ENCODE data around the gene ZDHHC22. TPM values are rescaled to one million over a fixed set of nuclear protein-coding genes. Genes with fewer than 3 reads are reported as not detected.
A peak's percentile ranks its signal among the peaks of the same experiment; 100 is the strongest.

The ZDHHC22 gene
- total RNA-seq, 1 donor from 2014 or later = not detected

GRCh38 chr14:77111021-77111420 lies 30.6 kb downstream of the ZDHHC22 start:
- intact Hi-C loops (cut with DNase I) = no loop called here
- ATAC-seq (ENCODE audit: poor library complexity) = no peak
- no peak for DNase-seq

- no peak for ATAC-seq (ENCODE audit: poor library complexity)
- intact Hi-C loops (cut with DNase I) = no loop called here
- DNase-seq = no peak
These were observed 31.3 kb downstream of the ZDHHC22 start for GRCh38 chr14:77110286-77110685.

- intact Hi-C loops (cut with DNase I) = no loop called here
- ATAC-seq (ENCODE audit: poor library complexity) = no peak
- DNase-seq = no peak
These were observed 31.9 kb downstream of the ZDHHC22 start for GRCh38 chr14:77109656-77110055.

- intact Hi-C loops (cut with DNase I) = no loop called here
- ATAC-seq (ENCODE audit: poor library complexity) (no peak), DNase-seq (no peak)
These were observed 32.8 kb downstream of the ZDHHC22 start for GRCh38 chr14:77108753-77109152.

- ATAC-seq (ENCODE audit: poor library complexity) = no peak
- intact Hi-C loops (cut with DNase I) = no loop called here
- no peak for DNase-seq
These were observed 34.4 kb downstream of the ZDHHC22 start for GRCh38 chr14:77107228-77107627.

GRCh38 chr14:77106666-77107065 lies 34.9 kb downstream of the ZDHHC22 start:
- ATAC-seq (ENCODE audit: poor library complexity) = peak; percentile 78
- no peak for DNase-seq
- intact Hi-C loops (cut with DNase I) = no loop called here

GRCh38 chr14:77105145-77105939 lies 36.2 kb downstream of the ZDHHC22 start:
- no peak for DNase-seq
- intact Hi-C loops (cut with DNase I) = no loop called here
- no peak for ATAC-seq (ENCODE audit: poor library complexity)

GRCh38 chr14:77104393-77104792 lies 37.2 kb downstream of the ZDHHC22 start:
- no peak for DNase-seq
- peak; percentile 21 for ATAC-seq (ENCODE audit: poor library complexity)
- intact Hi-C loops (cut with DNase I) = no loop called here

GRCh38 chr14:77103951-77104350 lies 37.6 kb downstream of the ZDHHC22 start:
- intact Hi-C loops (cut with DNase I) = no loop called here
- DNase-seq = no peak
- ATAC-seq (ENCODE audit: poor library complexity) = no peak

GRCh38 chr14:77103475-77103874 lies 38.1 kb downstream of the ZDHHC22 start:
- DNase-seq (no peak), ATAC-seq (ENCODE audit: poor library complexity) (no peak)
- intact Hi-C loops (cut with DNase I) = no loop called here

GRCh38 chr14:77102154-77102553 lies 39.4 kb downstream of the ZDHHC22 start:
- DNase-seq = no peak
- ATAC-seq (ENCODE audit: poor library complexity) = no peak
- intact Hi-C loops (cut with DNase I) = no loop called here

GRCh38 chr14:77100961-77101360 lies 40.6 kb downstream of the ZDHHC22 start:
- ATAC-seq (ENCODE audit: poor library complexity) (no peak), DNase-seq (no peak)
- intact Hi-C loops (cut with DNase I) = no loop called here

GRCh38 chr14:77099425-77100167 lies 42.0 kb downstream of the ZDHHC22 start:
- no peak for DNase-seq
- no peak for ATAC-seq (ENCODE audit: poor library complexity)
- intact Hi-C loops (cut with DNase I) = no loop called here

GRCh38 chr14:77098529-77099353 lies 42.9 kb downstream of the ZDHHC22 start:
- DNase-seq (peak; percentile 86), ATAC-seq (ENCODE audit: poor library complexity) (peak; percentile 68)
- intact Hi-C loops (cut with DNase I) = no loop called here

- DNase-seq (peak; percentile 100), ATAC-seq (ENCODE audit: poor library complexity) (peak; percentile 93)
- intact Hi-C loops (cut with DNase I) = no loop called here
These were observed 43.7 kb downstream of the ZDHHC22 start, which contains the start of gene CIPC for GRCh38 chr14:77097700-77098528. TSS of gene CIPC (plus strand) at chr14:77098258. CDS start at chr14:77105709, 7,451 bp downstream.

- intact Hi-C loops (cut with DNase I) = no loop called here
- DNase-seq = no peak
- ATAC-seq (ENCODE audit: poor library complexity) = no peak
These were observed 44.4 kb downstream of the ZDHHC22 start for GRCh38 chr14:77097006-77097699.

GRCh38 chr14:77094672-77095284 lies 46.8 kb downstream of the ZDHHC22 start:
- DNase-seq (peak; percentile 83), ATAC-seq (ENCODE audit: poor library complexity) (no peak)
- intact Hi-C loops (cut with DNase I) = loop anchor here (5.0 kb wide), 1 partner anchor 217 kb away; no protein-coding TSS in a partner anchor
